HL-60/S4 treated with retinoic acid at 250 ng/mL for 4 days and 3 days (cell line): Measurements from ENCODE around the gene C1QL2.

ENCODE experiments used
- in situ Hi-C: fragments of 300-500 bp; cut with MboI; formaldehyde crosslinking; loops from 2 replicates; pipeline ENCODE4 v1.7.0; 2022; ENCODE audit warnings: low sequenced_read_pairs

The C1QL2 gene

DNA sequence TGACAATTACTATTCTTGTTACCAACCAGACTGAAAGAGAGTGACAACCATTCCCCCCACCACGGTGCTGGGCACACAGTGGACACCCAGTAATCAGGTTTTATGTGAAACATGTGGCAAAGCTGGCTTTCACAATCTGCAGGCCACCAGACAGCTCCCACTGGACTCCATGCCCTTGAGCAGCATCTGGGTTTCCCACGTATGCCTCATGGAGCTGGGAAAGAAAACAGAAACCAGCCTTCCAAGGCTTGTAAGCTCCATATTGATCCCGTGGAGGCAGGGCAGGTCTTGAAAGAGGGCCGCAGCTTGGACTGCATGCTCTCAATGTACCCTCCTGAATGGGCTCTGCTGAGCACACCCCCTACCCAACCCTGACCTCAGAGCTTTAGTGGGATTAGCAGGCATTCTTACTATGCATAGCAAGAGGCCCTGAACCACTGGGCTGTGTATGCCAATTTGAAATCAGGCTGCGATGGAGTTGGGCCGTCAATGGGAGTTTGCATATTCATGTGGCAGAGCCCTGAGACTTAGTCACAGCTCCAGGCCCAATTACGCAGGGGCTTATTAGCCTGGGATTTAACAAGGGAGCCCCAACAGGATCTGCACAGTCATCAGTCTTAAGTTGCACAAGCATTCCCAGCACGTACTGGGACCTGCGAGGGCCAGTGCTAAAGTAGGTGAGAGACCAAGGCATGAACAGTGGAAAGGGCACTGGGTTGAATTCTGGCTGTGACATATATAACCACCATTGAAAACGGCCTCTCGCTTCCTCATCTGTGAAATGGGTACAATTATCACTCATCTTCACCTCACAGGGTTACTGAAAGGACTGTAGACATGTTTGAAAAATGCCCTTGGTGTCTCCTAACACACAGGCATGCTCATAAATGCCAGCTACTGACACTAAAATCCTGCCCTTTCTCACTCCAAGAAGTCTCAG lies 10.5 kb downstream of the C1QL2 start:
- in situ Hi-C loops = no loop called here

DNA sequence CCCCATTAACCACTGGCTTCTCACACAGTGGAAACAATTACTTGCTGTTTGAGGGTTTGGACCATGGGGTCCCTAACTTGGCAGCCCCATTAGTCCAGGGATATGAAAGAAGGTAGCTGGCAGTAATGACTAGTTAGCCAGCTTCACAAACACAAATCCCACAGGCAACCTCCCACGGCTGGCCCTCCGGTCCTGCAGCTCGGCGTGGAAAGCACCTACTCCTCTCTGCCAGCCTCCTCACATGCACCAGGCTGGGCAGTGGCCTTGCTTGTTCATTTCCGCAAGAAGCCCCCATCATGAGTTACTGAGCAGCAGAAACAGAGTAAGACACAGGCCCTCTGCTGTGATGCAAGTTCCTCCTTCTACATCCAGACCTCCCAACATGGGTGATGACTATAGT lies 13.7 kb downstream of the C1QL2 start:
- in situ Hi-C loops = no loop called here

DNA sequence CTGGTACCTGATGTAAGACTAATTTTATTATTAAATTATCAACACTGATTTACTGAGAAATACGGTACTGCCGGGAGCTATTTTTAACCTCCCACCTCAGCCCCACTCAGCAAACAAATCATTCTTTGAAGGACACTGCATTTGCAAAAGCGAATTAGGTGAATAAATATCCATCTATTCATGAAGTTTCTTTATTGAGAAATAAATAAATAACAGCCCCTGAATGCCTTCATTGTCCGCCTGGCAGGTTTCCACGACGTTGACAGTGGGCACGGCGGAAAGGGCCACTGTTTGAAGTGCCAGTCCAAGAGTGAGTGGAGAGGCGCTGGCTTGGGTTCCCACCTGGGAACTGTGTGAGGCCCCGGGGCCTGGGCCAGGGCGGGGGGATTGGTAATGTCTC lies 15.7 kb downstream of the C1QL2 start:
- in situ Hi-C loops = no loop called here

DNA sequence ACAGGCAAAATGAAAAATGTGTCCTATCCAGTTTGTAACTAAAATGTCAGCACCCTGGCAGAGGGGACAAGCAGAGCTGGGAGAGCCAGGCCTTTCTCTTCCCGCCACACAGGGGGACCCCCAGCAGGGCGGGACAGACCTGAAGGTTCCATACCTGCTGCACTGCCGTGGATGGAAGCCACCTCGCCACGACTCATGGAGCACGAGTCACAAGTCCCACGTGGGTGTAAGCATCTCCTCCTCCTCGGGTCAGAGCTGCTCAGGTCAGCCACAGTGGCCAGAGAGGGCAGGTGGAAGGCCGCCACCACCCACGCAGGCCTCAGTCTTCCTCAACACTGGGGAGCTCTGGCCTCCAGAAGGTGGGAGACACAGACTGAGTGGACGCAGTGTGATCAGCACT lies 21.0 kb downstream of the C1QL2 start:
- in situ Hi-C loops = no loop called here

DNA sequence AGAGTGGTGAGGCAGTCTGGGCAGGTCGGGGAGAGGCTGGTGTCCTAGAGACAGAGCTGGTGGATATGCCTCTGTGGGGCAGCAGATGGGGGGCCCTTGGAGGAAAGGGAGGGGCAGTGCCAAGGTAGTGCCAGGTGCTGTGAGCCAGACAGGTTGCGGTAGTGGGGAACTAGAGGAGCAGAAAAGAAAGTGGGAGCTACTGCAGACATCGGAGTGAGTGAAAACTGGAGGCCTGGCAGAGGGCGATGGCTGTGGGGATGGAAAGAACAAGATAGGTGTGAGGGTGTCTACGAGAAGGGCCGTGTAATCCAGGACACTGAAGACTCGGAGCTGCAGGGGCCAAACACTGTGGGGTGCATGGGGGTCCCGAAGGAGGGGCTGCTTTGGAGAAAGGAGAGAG lies 21.7 kb downstream of the C1QL2 start:
- in situ Hi-C loops = no loop called here

DNA sequence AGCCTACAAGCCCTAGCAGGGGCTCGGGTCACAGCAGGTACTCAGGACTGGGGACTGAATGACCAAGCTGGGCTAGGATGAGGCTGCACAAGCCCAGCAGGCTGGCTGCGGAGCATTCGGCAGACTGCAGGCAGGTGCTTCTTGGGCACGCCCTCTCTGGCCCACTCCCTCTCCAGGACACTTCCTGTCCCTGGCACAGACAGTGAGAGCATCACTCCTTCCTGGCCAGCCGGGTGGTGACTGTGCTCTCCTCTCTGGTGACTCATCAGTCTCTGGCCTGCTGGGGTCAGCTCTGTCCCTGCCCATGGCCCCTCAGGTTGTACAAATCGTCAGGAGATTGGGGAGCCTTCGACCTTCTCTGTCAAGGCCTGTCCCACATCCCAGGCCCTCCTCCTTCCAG lies 22.5 kb downstream of the C1QL2 start:
- in situ Hi-C loops = no loop called here

DNA sequence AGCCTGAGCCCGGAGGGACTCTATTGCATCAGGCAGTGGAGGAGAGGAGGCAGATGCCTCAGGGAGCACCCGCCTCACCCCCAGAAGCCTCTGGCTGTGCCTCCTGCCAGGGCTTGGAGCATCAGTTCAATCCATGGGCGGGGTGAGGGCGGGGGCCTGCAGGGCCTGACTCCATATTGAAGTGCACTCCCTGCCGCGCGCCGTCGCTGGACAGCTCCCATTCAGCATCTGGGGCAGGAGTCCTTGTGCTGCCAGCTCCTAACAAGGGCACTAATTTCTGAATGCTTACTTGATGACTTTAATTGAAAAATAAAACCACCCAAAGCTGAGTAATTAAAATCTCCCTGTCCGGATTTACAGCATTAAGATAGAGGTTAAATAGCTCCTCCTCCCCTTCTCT lies 23.8 kb downstream of the C1QL2 start:
- in situ Hi-C loops = no loop called here

DNA sequence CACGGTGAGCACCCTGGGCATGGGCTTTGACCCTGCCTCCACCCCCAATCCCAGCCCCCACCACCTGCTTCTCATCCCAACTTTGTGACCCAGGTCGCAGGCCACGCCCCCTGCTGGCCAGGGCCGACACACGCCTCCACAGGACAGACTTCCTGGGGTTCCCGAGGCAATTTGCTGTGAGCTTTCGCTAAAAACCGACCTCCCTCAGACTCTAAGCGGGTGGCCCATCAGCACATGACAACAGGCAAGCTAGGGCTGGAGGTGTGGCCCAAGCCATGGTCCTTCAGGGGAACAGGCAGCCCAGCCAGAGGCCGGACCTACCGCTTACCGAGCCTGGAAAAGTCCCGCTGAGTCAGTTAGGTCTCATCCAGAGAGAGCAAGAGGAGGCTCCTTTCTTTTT lies 31.9 kb downstream of the C1QL2 start:
- in situ Hi-C loops = no loop called here

DNA sequence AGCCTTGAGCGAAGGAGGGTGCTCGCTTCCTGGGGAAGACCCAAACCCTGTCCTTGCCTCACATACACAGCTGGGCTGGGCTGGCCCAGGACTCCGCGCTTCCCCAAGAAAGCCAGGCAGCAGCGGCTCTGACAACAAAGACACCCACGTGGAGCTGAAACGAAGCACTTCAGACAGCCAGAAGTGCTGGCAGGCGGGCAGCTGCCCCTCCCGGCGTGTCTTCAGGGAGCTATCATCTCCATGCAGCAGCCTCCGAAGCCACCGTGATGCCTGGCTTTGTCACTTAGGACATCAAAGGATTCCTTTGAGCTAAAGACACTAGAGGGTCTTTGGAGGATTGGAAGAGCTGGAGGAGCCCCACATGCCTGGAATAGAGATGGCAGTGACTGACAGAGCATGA lies 35.2 kb downstream of the C1QL2 start:
- in situ Hi-C loops = no loop called here

DNA sequence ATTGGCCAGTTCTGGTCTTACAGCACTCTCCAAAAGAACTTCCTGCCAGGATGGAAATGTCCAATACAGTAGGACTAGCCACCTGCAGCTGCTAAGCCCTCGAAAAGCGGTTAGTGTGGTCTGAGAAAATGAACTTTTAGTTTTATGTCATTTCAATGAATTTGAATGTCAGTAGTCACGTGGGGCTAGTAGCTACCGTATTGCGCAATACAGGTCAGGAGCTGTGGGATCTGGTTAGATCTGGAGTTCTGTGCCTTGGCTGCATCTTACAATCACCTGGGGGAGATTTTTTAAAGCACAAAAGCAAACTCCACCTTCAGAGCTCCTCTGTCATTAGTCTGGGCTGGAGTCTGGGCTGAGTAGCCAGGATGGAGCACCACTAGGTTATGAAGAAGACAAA lies 35.9 kb downstream of the C1QL2 start:
- in situ Hi-C loops = no loop called here

DNA sequence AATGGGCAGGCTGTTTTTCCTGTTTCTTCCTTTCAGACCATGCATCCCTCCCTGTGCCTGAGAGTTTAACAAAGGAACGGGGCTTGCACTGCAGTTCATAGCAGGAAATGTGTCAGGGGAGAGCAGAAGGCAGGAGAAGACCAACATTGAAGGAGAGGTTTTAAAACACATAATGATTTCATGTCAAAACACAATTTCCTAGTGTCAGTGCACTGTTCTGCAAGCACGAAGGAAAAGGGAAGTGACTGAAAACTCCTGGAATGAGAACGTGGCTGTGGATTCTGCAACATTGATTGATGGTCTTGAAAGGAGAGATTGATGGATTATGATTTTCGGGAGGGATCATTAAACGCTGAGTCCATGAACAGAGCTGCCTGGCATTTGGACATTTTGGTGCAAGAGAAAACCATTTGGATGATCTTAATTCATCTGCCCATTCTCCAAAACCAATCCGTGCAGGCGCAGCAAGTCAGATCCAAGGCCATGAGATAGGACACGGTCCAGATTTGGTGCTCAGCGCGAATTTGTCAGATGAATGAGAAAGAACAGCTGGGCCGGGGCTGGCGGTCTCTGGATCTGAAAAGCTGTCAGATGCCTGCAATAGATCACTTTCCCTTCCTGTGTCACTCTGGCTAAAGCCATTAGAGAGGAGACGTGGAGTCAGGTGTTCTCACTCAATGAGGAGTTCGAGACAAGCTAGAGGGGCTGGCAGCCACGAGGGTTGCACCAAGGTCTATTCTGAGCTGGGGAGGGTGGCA lies 38.4 kb downstream of the C1QL2 start:
- in situ Hi-C loops = no loop called here

DNA sequence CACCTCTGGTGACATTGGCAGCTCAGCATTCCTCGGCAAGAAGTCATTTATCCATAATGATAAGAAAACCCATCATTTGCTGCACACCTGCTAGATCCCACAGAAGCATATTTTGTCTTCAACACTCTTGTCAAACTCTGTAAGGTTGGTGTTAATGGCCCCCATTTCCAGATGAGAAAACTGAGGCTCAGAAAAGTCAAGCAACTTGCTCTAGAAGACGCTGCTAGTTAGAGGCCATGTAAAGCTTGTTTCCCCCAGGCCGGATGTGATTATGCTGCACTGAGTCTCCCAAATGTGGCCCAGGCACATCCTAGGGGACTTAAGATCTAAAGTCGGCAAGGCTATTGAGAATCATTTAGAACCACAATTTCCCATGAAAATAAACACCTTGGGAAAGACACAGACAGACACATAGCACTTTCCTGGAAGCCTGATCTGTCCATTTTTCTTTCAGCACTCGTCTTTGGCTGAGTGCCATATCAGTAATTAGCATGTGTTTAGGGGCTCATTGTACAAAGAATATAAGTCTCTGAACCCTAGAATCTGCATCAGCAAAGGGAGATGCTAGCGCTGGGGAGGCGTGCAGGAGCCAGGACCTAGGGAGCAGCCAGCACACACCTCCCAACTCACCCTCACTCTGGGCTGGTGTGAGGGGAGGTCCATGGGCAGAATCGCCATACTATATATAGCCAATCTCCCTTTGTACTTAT lies 39.3 kb downstream of the C1QL2 start:
- in situ Hi-C loops = no loop called here

DNA sequence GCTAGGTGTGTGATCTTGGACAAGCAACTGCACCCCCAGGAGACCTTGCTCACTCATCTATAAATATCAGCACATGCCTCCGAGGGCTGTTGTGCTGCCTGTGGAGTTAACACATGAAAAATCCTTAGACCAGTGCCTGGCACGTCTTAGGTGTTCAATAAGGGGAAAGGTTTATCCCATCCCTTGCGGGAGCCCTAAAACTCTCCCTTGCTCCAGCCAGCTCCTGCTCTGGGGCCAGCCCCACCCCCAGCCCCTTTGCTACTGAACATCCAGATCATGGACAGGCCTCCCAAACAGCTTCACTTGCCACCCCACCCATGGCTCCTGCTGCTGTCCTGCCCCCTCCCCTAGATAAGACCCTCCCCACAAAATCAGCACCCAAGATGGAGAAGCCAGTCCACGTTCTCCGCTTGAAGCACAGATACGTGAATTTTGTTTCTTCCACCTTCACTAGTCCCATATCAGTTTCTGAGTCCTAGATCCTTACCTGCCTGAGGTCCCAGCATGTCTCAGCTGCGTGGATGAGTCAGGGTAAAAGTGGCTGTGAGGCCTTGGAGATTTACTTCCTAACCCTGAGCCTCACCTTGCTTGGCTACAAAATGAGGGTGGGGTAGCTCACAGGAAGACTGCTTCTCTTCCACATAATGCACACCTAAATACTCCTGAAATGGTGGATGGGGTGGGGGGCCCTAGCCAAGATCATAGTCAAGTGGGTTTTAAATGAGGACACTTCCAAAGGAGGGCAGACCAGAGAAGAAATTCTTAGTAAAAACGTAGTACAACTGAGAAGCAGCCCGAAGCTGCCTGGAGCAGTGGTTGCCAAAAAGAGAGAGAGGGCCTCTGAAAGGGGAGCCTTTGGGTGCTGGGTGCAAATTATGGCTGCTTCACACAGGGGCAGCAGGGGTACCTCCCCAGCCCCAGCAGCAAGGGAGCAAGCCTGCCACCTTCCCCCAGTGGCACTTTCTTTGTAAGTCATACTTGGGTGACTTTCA lies 40.4 kb downstream of the C1QL2 start:
- in situ Hi-C loops = no loop called here

DNA sequence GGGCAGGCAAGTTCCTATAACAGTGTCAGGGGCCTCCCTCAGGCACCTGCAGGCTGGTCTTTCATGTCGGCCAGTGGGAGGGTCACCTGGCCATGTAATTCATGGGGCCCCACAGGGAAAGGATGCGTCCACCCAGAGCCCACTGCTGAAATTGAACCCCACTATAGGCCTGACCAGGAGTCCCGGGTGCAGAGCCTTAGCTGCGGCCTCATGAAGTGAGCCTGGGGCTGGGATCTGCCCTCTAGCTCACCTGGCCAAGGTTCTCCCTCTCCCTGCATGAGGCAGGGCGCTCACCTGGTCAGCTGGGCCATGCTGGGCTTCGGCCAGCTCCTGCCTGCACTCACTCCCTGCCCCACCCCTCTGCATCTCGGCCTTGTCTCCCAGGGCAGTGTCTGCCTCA lies 41.1 kb downstream of the C1QL2 start:
- in situ Hi-C loops = no loop called here

DNA sequence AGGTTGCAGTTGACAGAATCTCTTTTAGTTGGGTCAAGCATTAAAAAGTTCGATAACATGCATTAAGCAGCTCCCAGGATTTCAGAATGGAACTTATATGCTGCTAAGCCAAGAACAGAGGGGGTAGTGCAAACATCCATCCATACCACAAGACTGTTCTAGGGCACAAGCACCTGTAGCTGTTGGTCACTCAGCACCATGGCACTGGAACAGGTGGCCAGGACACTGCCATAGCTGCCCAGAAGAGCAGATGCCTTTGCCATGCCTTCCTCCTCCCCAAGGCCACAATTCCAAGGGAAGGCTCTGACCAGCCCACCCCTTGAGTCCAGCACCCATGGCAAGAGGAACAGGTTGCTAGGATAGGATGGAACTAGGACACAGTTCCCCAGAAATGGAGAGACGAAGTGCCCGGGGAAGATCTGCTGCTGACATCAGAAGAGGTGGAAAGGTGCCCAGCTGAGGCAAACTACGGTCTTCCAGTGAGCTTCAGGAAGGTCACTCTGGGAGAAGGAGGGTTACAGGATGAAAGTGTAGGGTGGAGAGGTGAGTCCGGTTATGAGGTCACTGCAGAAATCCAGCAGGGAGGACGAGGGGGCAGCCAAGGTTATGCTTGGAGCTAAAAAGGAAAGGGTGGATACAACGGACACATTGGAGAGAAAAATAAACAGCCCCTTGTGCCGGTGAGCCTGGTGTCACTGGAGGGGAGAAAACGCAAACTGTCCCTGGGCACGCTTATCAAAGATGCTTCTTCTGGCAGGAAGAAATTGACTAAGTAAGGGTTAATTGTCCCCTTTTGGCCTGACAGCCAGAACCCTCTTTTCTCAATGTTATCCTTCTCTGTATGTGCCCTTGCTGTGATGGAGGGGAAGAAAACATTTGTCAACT lies 41.9 kb downstream of the C1QL2 start:
- in situ Hi-C loops = no loop called here

DNA sequence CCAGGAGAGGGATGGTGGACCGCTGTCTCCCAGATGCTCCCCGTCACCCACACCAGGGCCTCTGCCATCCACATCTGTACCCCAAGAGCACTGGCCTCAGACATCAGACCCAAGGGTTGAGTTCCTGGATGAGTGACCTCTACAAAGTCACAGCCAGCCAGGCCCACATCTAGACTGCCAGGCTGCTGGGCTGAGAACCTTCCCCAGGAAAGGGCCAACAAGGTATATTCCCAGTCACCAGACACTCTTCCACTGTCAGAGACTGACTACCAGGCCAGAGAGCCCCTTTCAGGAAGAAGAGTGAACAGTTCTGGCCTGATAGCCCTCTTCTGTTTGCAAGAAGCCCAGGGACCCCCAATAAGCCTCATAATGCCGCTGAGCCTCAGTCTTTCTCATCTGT lies 44.3 kb downstream of the C1QL2 start:
- in situ Hi-C loops = no loop called here

DNA sequence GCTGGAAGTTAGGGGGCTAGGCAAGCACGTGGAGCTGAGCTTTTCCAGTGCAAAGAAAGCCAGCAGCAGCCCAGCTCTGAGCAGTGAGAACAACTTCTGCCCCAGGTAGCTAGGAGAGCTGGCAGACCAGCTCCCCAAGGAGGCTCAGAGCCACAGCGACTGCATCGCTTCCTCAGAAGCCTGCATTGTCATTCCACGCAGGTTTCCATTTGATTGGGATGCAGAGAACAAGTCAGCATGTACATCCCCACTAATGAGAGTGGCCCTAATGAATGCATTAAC lies 45.1 kb downstream of the C1QL2 start:
- in situ Hi-C loops = no loop called here

DNA sequence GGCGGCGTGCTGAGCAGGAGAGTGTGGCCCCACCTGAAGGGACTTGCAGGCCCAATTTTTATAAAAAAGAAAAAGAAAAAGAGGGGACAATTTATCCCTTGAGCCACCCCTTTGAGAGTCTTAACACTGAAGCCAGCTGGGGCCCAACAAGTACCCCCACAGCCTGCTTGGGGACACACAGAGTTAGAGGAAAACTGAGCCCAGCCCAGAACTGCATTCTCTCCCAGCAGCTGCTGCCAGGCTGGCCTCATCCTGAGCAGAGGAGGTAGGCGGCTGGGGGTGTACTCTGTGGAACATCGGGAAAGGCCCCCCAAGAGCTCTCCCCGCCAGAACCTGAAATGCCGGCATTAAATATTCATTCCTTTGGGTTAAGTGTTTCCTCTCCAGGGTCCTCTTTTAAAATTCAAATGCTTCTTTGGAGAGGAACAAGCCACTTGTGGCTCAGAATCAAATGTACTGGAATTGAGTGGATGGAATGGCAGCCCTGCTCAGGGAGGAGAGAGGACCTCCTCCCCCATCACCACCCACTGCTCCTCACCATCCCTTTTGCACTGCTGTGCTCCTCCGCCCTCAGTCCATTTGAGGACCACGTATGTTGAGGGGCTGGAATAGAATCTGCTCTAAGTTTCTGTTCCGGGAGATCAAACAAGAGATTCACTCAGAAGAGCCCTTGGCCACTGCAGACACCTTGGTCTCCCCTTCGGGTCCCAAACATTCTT lies 45.6 kb downstream of the C1QL2 start:
- in situ Hi-C loops = no loop called here

DNA sequence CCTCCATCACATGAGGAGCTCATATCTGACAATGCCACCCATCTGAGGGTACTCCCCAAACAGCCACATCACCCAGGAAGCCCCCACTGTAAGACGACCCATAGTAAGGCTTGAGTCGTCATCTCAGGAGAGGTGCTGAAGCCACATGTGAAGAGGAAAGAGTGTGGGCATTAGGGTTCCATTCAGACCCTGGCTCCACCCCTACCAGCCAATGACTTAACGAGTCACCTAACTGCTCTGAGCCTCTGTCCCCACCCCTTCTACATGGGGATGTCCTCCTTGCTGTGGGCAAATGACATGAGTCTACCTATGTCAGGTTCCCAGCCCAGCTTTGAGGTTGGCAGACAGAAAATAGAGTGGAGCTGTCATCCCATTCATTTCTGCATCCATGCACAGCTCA lies 46.3 kb downstream of the C1QL2 start:
- in situ Hi-C loops = no loop called here
